GM12878 (cell line): Measurements from ENCODE around the gene LANCL1. TPM values are rescaled to one million over a fixed set of nuclear protein-coding genes. Genes with fewer than 3 reads are reported as not detected.

Experiments
- ATAC-seq: fragments of 200-7000 bp; cut with Tn5 transposase; 3 replicates; pipeline ENCODE4 v1.9.1; 2020; ENCODE audit warnings: mild to moderate bottlenecking, moderate library complexity
- BruUV-seq: library from RNA; stranded (reverse); fragments of 400-500 nt; replicated peaks from 2 replicates; lab custom pipeline; 2021; lab: Mats Ljungman, UMichigan
- CTCF ChIA-PET: fragments of 300-600 bp; sonication (Branson Sonifier 250); formaldehyde crosslinking; extraction: SDS; loops from one replicate; lab custom pipeline; 2021; ENCODE audit warnings: inconsistent platforms; lab: Yijun Ruan, JAX
- POLR2A ChIA-PET: fragments of 350-600 bp; formaldehyde crosslinking; extraction: SDS; loops from one replicate; lab custom pipeline; 2021; ENCODE audit warnings: inconsistent platforms; lab: Charles Lee
- RAD21 ChIA-PET: fragments of 300-600 bp; sonication (Branson Sonifier 250); formaldehyde crosslinking; loops from one replicate; lab custom pipeline; 2023; ENCODE audit warnings: antibody characterized with exemption; ENCODE audit not compliant: unreplicated experiment; lab: Charles Lee
- SMC1A ChIA-PET: fragments of 300-600 bp; sonication (Branson Sonifier 250); formaldehyde crosslinking; loops from one replicate; lab custom pipeline; 2023; ENCODE audit not compliant: unreplicated experiment, uncharacterized antibody; lab: Charles Lee
- DNase-seq: peaks from one replicate; pipeline ENCODE4 v3.0.0-alpha.2; 2011; ENCODE audit warnings: low read depth, low spot score
- FAIRE-seq: peaks from 3 replicates; lab custom pipeline; 2011; peaks lifted over from hg19 to GRCh38; lab: Jason Lieb, UNC
- H2AFZ ChIP-seq: 2 replicates; pipeline ENCODE4 v1.6.0; 2011; ENCODE audit warnings: low read depth, low read length, control low read depth; ENCODE audit not compliant: control insufficient read depth
- H3K27ac ChIP-seq: 2 replicates; pipeline ENCODE4 v1.5.1; 2011; ENCODE audit warnings: control low read depth; ENCODE audit not compliant: control insufficient read depth, insufficient read depth
- H3K27me3 ChIP-seq, 2 experiments: replicated peaks in 1 of 2; 2 replicates each; pipeline versions ENCODE4 v1.6.0 to v1.6.1; 2011; ENCODE audit warnings: low read length in 1 of 2; ENCODE audit not compliant: control insufficient read depth in 2 of 2, insufficient read depth in 2 of 2
- H3K36me3 ChIP-seq, 2 experiments: 2 replicates each; pipeline ENCODE4 v1.5.1; 2011; ENCODE audit warnings: low read length in 1 of 2; ENCODE audit not compliant: control insufficient read depth in 2 of 2, insufficient read depth in 2 of 2
- H3K4me1 ChIP-seq: 2 replicates; pipeline ENCODE4 v1.6.1; 2011; ENCODE audit warnings: mild to moderate bottlenecking, low read length, moderate library complexity, mixed read lengths; ENCODE audit not compliant: control insufficient read depth, insufficient read depth
- H3K4me2 ChIP-seq: 2 replicates; pipeline ENCODE4 v1.6.0; 2011; ENCODE audit warnings: control low read depth; ENCODE audit not compliant: control insufficient read depth, insufficient read depth
- H3K4me3 ChIP-seq: fragments of 200-600 bp; sonication (generic); 2 replicates; pipeline ENCODE4 v1.5.1; 2016
- H3K79me2 ChIP-seq: 2 replicates; pipeline ENCODE4 v1.6.0; 2011; ENCODE audit warnings: low read length; ENCODE audit not compliant: control insufficient read depth, insufficient read depth
- H3K9ac ChIP-seq: 2 replicates; pipeline ENCODE4 v1.8.0; 2011; ENCODE audit warnings: low read length, control low read depth, mixed read lengths; ENCODE audit not compliant: control insufficient read depth, insufficient read depth
- H3K9me3 ChIP-seq: replicated peaks from 3 replicates; pipeline ENCODE4 v1.5.1; 2011; ENCODE audit warnings: mild to moderate bottlenecking, low read length; ENCODE audit not compliant: control insufficient read depth, insufficient read depth
- H4K20me1 ChIP-seq: 2 replicates; pipeline ENCODE4 v1.6.0; 2011; ENCODE audit not compliant: control insufficient read depth, insufficient read depth
- CBX5 ChIP-seq: sonication (generic); IDR thresholded peaks from 2 replicates; pipeline ENCODE4 v1.6.1; 2016; ENCODE audit warnings: low read depth, moderate library complexity, mild to moderate bottlenecking, inconsistent platforms
- EGR1 ChIP-seq, 2 experiments: IDR thresholded peaks; 1 replicate in 1 of 2; 2 replicates in 1 of 2; pipeline ENCODE4 v1.6.1; 2011 to 2012; ENCODE audit warnings: low read depth in 2 of 2, low read length in 2 of 2, borderline replicate concordance in 1 of 2, mild to moderate bottlenecking in 1 of 2, moderate library complexity in 1 of 2
- FOS ChIP-seq: IDR thresholded peaks from 3 replicates; pipeline ENCODE4 v1.6.1; 2011; ENCODE audit warnings: borderline replicate concordance; ENCODE audit not compliant: insufficient read length; ENCODE audit errors: extremely low read depth
- MEF2B ChIP-seq: fragments of 450-650 bp; IDR thresholded peaks from 2 replicates; pipeline ENCODE4 v1.6.1; 2018; ENCODE audit warnings: mild to moderate bottlenecking, moderate library complexity; ENCODE audit not compliant: partially characterized antibody, poor library complexity, severe bottlenecking
- NR2C2 ChIP-seq: IDR thresholded peaks from 2 replicates; pipeline ENCODE4 v1.6.1; 2011; ENCODE audit warnings: borderline replicate concordance, low read depth; ENCODE audit not compliant: control insufficient read depth, insufficient read length
- PAX5 ChIP-seq: IDR thresholded peaks from 2 replicates; pipeline ENCODE4 v1.6.1; 2011; ENCODE audit warnings: low read depth, low read length, borderline replicate concordance
- PML ChIP-seq: IDR thresholded peaks from 2 replicates; pipeline ENCODE4 v1.6.1; 2012; ENCODE audit warnings: low read length, inconsistent platforms
- RCOR1 ChIP-seq: conservative IDR thresholded peaks from 2 replicates; pipeline ENCODE4 v1.6.1; 2012; ENCODE audit warnings: low read depth, low read length, improper control_type of control experiment
- SUPT20H ChIP-seq: IDR thresholded peaks from 2 replicates; pipeline ENCODE4 v1.6.1; 2011; ENCODE audit warnings: low read depth, mild to moderate bottlenecking, low read length, moderate library complexity, borderline replicate concordance; ENCODE audit not compliant: control insufficient read depth
- WGBS: methylation state at CpG from one replicate; pipeline ENCODE4 v1.1.6; 2016; ENCODE audit warnings: low lambda C conversion rate; ENCODE audit not compliant: insufficient replicate concordance, insufficient coverage; ENCODE audit errors: missing lambda C conversion rate; 5-methylcytosine and 5-hydroxymethylcytosine counted together
- in situ Hi-C: fragments of 300-500 bp; cut with MboI; formaldehyde crosslinking; loops from 9 replicates; pipeline ENCODE4 v1.14.3; 2018; ENCODE audit warnings: mixed read lengths
- intact Hi-C: fragments of 100-400 bp; cut with micrococcal nuclease; formaldehyde crosslinking; loops from one replicate; pipeline ENCODE4 v1.14.2; 2022; ENCODE audit not compliant: unreplicated experiment
- polyA plus RNA-seq, 11 experiments: library from polyadenylated mRNA; depleted of rRNA in 4 of 11; unstranded in 6 of 11; stranded (reverse) in 5 of 11; fragments of >200 nt; fragmentation: Nextera tagmentation in 4 of 11; fragmentation: Illumina TruSeq in 1 of 11; extraction: Ambion mirVana in 4 of 11; extraction: Trizol in 1 of 11; gene quantifications; 1 replicate in 1 of 11; 2 replicates in 10 of 11; pipeline versions ENCODE4 v1.2.1 to v1.2.3, GENCODE V29; 2011 to 2016; ENCODE audit warnings: inconsistent platforms in 2 of 11, missing spikeins in 2 of 11, low read depth in 1 of 11
- total RNA-seq, 4 experiments: library from RNA; depleted of rRNA in 3 of 4; stranded (reverse); fragments of >200 nt in 3 of 4; fragmentation: Illumina TruSeq in 1 of 4; extraction: Trizol in 1 of 4; gene quantifications; 2 replicates each; pipeline versions ENCODE4 v1.2.1 to v1.2.3, GENCODE V29; 2013 to 2021
- TF ChIP-seq, protein P1 (sequence below): IDR thresholded peaks from 2 replicates; pipeline ENCODE4 v1.6.1; 2012; ENCODE audit warnings: improper control_type of control experiment, low read depth, low read length; ENCODE audit not compliant: insufficient replicate concordance
- TF ChIP-seq, protein P2 (sequence below): fragments of 150-350 bp; IDR thresholded peaks from 2 replicates; pipeline ENCODE4 v1.6.1; 2014; ENCODE audit warnings: mild to moderate bottlenecking, low read depth, low read length

LANCL1 gene
- total and polyA plus RNA-seq, 10 of the 15 experiments (the other 5 are each of a cell fraction or from before 2014, with no cell fraction given): 13.6 to 79.1 (median 26.9) TPM

DNA sequence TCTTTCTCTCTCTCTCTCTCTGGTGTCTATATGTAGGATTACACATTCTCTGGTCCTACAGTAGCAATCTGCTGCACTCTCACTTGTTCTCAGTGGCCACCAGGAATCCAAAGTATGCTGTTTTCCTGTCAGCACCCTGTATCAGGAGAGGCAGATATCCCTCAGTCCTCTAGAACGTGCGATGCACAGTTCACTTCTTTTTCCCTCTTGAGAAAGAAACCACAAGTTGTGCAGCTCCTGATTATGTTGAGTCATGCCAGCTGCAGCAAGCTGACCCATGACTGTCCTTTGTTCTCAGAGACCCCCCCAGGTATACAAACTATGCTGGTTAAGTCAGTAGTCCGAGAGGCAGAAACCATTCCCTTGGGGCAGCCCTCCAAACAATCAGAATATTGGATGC, 54.6 kb downstream of the LANCL1 start:
- ATAC-seq (no peak), DNase-seq (no peak), FAIRE-seq (no peak)
- H2AFZ ChIP-seq: no peak overlapping the region
- POLR2A ChIA-PET: interaction anchor here (0.7 kb wide), 1 partner anchor 22 kb away, joined by 4 read pairs; no protein-coding TSS in a partner anchor
- H3K4me1 ChIP-seq: no peaks in the 10 kb centered on the region
- no peak overlapping the region for H3K27ac ChIP-seq
- no peak overlapping the region for H3K4me3 ChIP-seq
- no peak overlapping the region for H3K9ac ChIP-seq
- no peak for TF ChIP-seq PML
- no peak for TF ChIP-seq RCOR1
- intact Hi-C loops: no loop called here
- no peaks in the 10 kb centered on the region for H4K20me1 ChIP-seq
- 31% methylated on average over 3 of the region's 3 CpGs for whole genome bisulfite sequencing
- RAD21 ChIA-PET: no interaction called here
- no peaks in the 10 kb centered on the region for H3K27me3 ChIP-seq
- CTCF ChIA-PET: no interaction called here
- no peaks in the 10 kb centered on the region for H3K79me2 ChIP-seq
- no peaks in the 10 kb centered on the region for H3K36me3 ChIP-seq
- BruUV-seq: no TSS peak
- H3K9me3 ChIP-seq: no peaks in the 10 kb centered on the region
- in situ Hi-C loops: no loop called here
- no peak overlapping the region for H3K4me2 ChIP-seq
- SMC1A ChIA-PET: no interaction called here

DNA sequence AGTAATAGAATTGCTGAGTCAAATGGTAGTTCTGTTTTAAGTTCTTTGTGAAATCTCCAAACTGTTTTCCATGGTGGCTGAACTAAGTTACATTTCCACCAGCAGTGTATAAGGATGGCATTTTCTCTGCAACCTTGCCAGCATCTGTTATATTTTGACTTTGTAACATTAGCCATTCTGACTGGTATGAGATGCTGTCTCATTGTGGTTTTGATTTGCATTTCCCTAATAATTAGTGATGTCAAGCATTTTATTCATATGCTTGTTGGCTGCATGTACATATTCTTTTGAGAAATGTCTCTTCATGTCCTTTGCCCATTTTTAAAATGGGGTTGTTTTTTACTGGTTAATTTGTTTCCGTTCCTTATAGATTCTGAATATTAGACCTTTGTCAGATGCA, 63.9 kb downstream of the LANCL1 start:
- RAD21 ChIA-PET: no interaction called here
- 39% methylated on average over 1 of the region's 1 CpG for WGBS
- ATAC-seq (no peak), FAIRE-seq (no peak), DNase-seq (no peak)
- no peak overlapping the region for H3K27ac ChIP-seq
- H4K20me1 ChIP-seq: no peaks in the 10 kb centered on the region
- no peaks in the 10 kb centered on the region for H3K9me3 ChIP-seq
- intact Hi-C loops: no loop called here
- no peaks in the 10 kb centered on the region for H3K36me3 ChIP-seq
- in situ Hi-C loops: no loop called here
- no peak overlapping the region for H2AFZ ChIP-seq
- no peak overlapping the region for H3K9ac ChIP-seq
- POLR2A ChIA-PET: no interaction called here
- SMC1A ChIA-PET: no interaction called here
- H3K4me2 ChIP-seq: no peak overlapping the region
- H3K4me3 ChIP-seq: no peak overlapping the region
- CTCF ChIA-PET: no interaction called here
- H3K4me1 ChIP-seq: no peaks in the 10 kb centered on the region
- no peaks in the 10 kb centered on the region; a peak in 1 of 4 replicates for H3K27me3 ChIP-seq
- no peaks in the 10 kb centered on the region for H3K79me2 ChIP-seq
- no TSS peak for BruUV-seq
- TF ChIP-seq SUPT20H (no peak), MEF2B (no peak), PAX5 (no peak), FOS (no peak), NR2C2 (no peak), CBX5 (no peak), EGR1 (IDR thresholded peaks at IDR 0.05; ENCODE audit: borderline replicate concordance in 1 of 2, low read depth in 2 of 2, low read length in 2 of 2) (no peak)
- TF ChIP-seq, protein P1, sequence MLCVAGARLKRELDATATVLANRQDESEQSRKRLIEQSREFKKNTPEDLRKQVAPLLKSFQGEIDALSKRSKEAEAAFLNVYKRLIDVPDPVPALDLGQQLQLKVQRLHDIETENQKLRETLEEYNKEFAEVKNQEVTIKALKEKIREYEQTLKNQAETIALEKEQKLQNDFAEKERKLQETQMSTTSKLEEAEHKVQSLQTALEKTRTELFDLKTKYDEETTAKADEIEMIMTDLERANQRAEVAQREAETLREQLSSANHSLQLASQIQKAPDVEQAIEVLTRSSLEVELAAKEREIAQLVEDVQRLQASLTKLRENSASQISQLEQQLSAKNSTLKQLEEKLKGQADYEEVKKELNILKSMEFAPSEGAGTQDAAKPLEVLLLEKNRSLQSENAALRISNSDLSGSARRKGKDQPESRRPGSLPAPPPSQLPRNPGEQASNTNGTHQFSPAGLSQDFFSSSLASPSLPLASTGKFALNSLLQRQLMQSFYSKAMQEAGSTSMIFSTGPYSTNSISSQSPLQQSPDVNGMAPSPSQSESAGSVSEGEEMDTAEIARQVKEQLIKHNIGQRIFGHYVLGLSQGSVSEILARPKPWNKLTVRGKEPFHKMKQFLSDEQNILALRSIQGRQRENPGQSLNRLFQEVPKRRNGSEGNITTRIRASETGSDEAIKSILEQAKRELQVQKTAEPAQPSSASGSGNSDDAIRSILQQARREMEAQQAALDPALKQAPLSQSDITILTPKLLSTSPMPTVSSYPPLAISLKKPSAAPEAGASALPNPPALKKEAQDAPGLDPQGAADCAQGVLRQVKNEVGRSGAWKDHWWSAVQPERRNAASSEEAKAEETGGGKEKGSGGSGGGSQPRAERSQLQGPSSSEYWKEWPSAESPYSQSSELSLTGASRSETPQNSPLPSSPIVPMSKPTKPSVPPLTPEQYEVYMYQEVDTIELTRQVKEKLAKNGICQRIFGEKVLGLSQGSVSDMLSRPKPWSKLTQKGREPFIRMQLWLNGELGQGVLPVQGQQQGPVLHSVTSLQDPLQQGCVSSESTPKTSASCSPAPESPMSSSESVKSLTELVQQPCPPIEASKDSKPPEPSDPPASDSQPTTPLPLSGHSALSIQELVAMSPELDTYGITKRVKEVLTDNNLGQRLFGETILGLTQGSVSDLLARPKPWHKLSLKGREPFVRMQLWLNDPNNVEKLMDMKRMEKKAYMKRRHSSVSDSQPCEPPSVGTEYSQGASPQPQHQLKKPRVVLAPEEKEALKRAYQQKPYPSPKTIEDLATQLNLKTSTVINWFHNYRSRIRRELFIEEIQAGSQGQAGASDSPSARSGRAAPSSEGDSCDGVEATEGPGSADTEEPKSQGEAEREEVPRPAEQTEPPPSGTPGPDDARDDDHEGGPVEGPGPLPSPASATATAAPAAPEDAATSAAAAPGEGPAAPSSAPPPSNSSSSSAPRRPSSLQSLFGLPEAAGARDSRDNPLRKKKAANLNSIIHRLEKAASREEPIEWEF: no peak
- TF ChIP-seq, protein P2, sequence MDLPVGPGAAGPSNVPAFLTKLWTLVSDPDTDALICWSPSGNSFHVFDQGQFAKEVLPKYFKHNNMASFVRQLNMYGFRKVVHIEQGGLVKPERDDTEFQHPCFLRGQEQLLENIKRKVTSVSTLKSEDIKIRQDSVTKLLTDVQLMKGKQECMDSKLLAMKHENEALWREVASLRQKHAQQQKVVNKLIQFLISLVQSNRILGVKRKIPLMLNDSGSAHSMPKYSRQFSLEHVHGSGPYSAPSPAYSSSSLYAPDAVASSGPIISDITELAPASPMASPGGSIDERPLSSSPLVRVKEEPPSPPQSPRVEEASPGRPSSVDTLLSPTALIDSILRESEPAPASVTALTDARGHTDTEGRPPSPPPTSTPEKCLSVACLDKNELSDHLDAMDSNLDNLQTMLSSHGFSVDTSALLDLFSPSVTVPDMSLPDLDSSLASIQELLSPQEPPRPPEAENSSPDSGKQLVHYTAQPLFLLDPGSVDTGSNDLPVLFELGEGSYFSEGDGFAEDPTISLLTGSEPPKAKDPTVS: no peak
